PC-3 (cell line): ENCODE measurements around the gene ASB14. TPM values are rescaled to one million over a fixed set of nuclear protein-coding genes. Genes with fewer than 3 reads are reported as not detected.
A peak's percentile ranks its signal among the peaks of the same experiment; 100 is the strongest.

Source experiments
- ATAC-seq: fragments of 200-7000 bp; cut with Tn5 transposase; 2 replicates; pipeline ENCODE4 v1.9.1; 2020; ENCODE audit warnings: mild to moderate bottlenecking, moderate library complexity
- BruUV-seq: library from RNA; stranded (reverse); fragments of 400-500 nt; replicated peaks from 2 replicates; lab custom pipeline; 2021; lab: Mats Ljungman, UMichigan
- CTCF ChIA-PET: fragments of 300-600 bp; sonication (Branson Sonifier 250); formaldehyde crosslinking; loops from one replicate; lab custom pipeline; 2022; ENCODE audit warnings: antibody characterized with exemption; lab: Charles Lee
- POLR2A ChIA-PET: fragments of 300-600 bp; sonication (Branson Sonifier 250); formaldehyde crosslinking; loops from one replicate; lab custom pipeline; 2022; ENCODE audit warnings: antibody characterized with exemption; ENCODE audit not compliant: unreplicated experiment; lab: Charles Lee
- DNase-seq: peaks from one replicate; pipeline ENCODE4 v3.0.0-alpha.2; 2015
- H2AFZ ChIP-seq: fragments of 300-600 bp; sonication (generic); 2 replicates; pipeline ENCODE4 v1.6.0; 2016; ENCODE audit warnings: antibody characterized with exemption, low read length
- H3F3A ChIP-seq: fragments of 300-600 bp; sonication (generic); one replicate; pipeline ENCODE4 v1.6.0; 2017; ENCODE audit warnings: antibody characterized with exemption, low read length, control low read depth, mild to moderate bottlenecking; ENCODE audit not compliant: unreplicated experiment
- H3K27ac ChIP-seq: fragments of 300-600 bp; sonication (generic); 2 replicates; pipeline ENCODE4 v1.5.1; 2016; ENCODE audit warnings: mild to moderate bottlenecking, low read length
- H3K27me3 ChIP-seq: fragments of 300-600 bp; sonication (generic); 2 replicates; pipeline ENCODE4 v1.6.1; 2016; ENCODE audit warnings: low read length, mixed read lengths
- H3K36me3 ChIP-seq: fragments of 300-600 bp; sonication (generic); 2 replicates; pipeline ENCODE4 v1.6.1; 2016; ENCODE audit warnings: low read depth, mixed run types, low read length, mixed read lengths
- H3K4me1 ChIP-seq: fragments of 300-600 bp; sonication (generic); 2 replicates; pipeline ENCODE4 v1.5.1; 2016; ENCODE audit warnings: low read length; ENCODE audit not compliant: insufficient read depth
- H3K4me2 ChIP-seq: fragments of 300-600 bp; sonication (generic); 2 replicates; pipeline ENCODE4 v1.6.0; 2016; ENCODE audit warnings: low read length
- H3K4me3 ChIP-seq: fragments of 300-600 bp; sonication (generic); 2 replicates; pipeline ENCODE4 v1.5.1; 2016; ENCODE audit warnings: mild to moderate bottlenecking, low read length, mixed read lengths
- H3K79me2 ChIP-seq: fragments of 300-600 bp; sonication (generic); 2 replicates; pipeline ENCODE4 v1.6.1; 2017; ENCODE audit warnings: low read length, mixed read lengths
- H3K9ac ChIP-seq: fragments of 300-600 bp; sonication (generic); 2 replicates; pipeline ENCODE4 v1.6.0; 2016; ENCODE audit warnings: mild to moderate bottlenecking, low read length
- H3K9me2 ChIP-seq: fragments of 300-600 bp; sonication (generic); replicated peaks from 2 replicates; pipeline ENCODE4 v1.6.1; 2016; ENCODE audit warnings: mixed run types, low read length, mixed read lengths
- H3K9me3 ChIP-seq: fragments of 300-600 bp; sonication (generic); 2 replicates; pipeline ENCODE4 v1.6.1; 2016; ENCODE audit warnings: low read length, mixed read lengths
- H4K20me1 ChIP-seq: fragments of 300-600 bp; sonication (generic); 2 replicates; pipeline ENCODE4 v1.6.1; 2016; ENCODE audit warnings: low read length, mixed read lengths
- CTCF ChIP-seq: fragments of 300-600 bp; sonication (generic); conservative IDR thresholded peaks from 2 replicates; pipeline ENCODE4 v1.5.1; 2017; ENCODE audit warnings: antibody characterized with exemption, low read depth, mild to moderate bottlenecking, low read length
- EZH2 ChIP-seq: fragments of 300-600 bp; sonication (generic); IDR thresholded peaks from one replicate; pipeline ENCODE4 v1.6.1; 2017; ENCODE audit warnings: antibody characterized with exemption, mild to moderate bottlenecking, low read length; ENCODE audit not compliant: unreplicated experiment
- EZH2phosphoT487 ChIP-seq: fragments of 300-600 bp; sonication (generic); IDR thresholded peaks from 2 replicates; pipeline ENCODE4 v1.6.1; 2018; ENCODE audit warnings: mild to moderate bottlenecking, antibody characterized with exemption, low read length, borderline replicate concordance
- intact Hi-C: fragments of 100-400 bp; cut with micrococcal nuclease; formaldehyde crosslinking; loops from 2 replicates; pipeline ENCODE4 v1.9.0; 2023
- total RNA-seq: library from RNA; depleted of rRNA; stranded (reverse); fragments of >200 nt; gene quantifications from 2 replicates; pipeline ENCODE4 v1.2.3, GENCODE V29; 2014

Gene ASB14
- total RNA-seq, 1 experiment from 2014 or later, result not detected

DNA sequence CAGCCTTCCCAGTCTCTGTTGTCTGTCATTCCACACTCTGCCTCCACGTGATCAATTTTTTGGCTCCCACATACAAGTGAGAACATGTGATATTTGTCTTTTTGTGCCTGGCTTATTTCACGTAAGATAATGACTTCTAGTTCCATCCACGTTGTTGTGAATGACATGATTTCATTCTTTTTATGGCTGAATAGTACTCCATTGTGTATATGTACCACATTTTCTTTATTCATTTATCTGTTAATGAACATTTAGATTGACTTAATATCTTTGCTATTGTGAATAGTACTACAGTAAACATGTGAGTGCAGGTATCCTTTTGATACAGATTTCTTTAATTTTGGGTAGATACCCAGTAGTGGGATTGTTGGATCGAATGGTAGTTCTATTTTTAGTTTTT lies 31.4 kb downstream of the ASB14 start:
- no TSS peak for BruUV-seq
- intact Hi-C loops, result no loop called here
- Histone ChIP-seq H3K27ac (no peak overlapping the region), H3K9ac (no peak overlapping the region), H3K36me3 (peaks cover 52% of the 10 kb centered on the region), H3K4me2 (no peak overlapping the region), H2AFZ (no peak overlapping the region), H4K20me1 (no peaks in the 10 kb centered on the region), H3K27me3 (no peaks in the 10 kb centered on the region), H3K4me1 (peaks cover 3% of the 10 kb centered on the region; the same call in 1 of the 2 replicates), H3K9me2 (no peaks in the 10 kb centered on the region), H3K4me3 (no peak overlapping the region), H3F3A (no peaks in the 10 kb centered on the region), H3K79me2 (no peaks in the 10 kb centered on the region), H3K9me3 (no peaks in the 10 kb centered on the region)
- ChIA-PET CTCF (no interaction called here), POLR2A (no interaction called here)
- TF ChIP-seq EZH2phosphoT487, result no peak
- TF ChIP-seq CTCF, result no peak
- no peak for TF ChIP-seq EZH2
- DNase-seq, result no peak
- no peak for ATAC-seq

DNA sequence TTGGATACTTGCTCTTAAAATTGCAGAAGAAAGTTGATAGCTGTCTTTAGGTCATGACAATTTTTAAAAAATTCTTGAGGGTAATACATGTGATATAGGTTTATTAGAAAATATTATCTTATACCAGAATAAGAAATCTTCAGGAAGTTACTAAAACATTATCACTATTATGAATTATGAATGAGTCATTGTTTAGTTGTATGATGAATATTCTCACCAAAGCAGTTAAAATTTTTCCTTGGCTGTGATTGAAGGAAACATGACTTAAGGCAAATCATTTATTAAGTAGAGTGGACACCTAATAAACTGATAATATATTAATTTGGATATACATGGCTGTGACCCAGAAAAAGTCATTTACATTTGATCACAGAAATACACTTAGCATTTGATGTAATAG lies 34.8 kb downstream of the ASB14 start:
- DNase-seq (peak; percentile 9), ATAC-seq (peak; percentile 64)
- POLR2A ChIA-PET, result no interaction called here
- peaks cover 3% of the 10 kb centered on the region; the same call in 1 of the 2 replicates for H3K4me1 ChIP-seq
- no peaks in the 10 kb centered on the region for H3K9me3 ChIP-seq
- H3K9me2 ChIP-seq, result no peaks in the 10 kb centered on the region
- no peak overlapping the region for H3K4me2 ChIP-seq
- CTCF ChIA-PET, result no interaction called here
- no TSS peak for BruUV-seq
- H3K36me3 ChIP-seq, result peaks cover 33% of the 10 kb centered on the region
- TF ChIP-seq EZH2 (no peak), EZH2phosphoT487 (no peak), CTCF (no peak)
- H3K27ac ChIP-seq, result no peak overlapping the region
- H4K20me1 ChIP-seq, result no peaks in the 10 kb centered on the region
- no peak overlapping the region for H3K4me3 ChIP-seq
- no peaks in the 10 kb centered on the region for H3K79me2 ChIP-seq
- H3F3A ChIP-seq, result no peaks in the 10 kb centered on the region
- H3K27me3 ChIP-seq, result no peaks in the 10 kb centered on the region
- intact Hi-C loops, result no loop called here
- no peak overlapping the region for H2AFZ ChIP-seq
- no peak overlapping the region for H3K9ac ChIP-seq

- ChIA-PET POLR2A (no interaction called here), CTCF (no interaction called here)
- H3K9ac ChIP-seq, result no peak overlapping the region
- H3K4me2 ChIP-seq, result no peak overlapping the region
- H3K79me2 ChIP-seq, result no peaks in the 10 kb centered on the region
- H3K27ac ChIP-seq, result no peak overlapping the region
- no TSS peak for BruUV-seq
- H3K9me3 ChIP-seq, result no peaks in the 10 kb centered on the region
- DNase-seq (no peak), ATAC-seq (no peak)
- H2AFZ ChIP-seq, result no peak overlapping the region
- intact Hi-C loops, result no loop called here
- no peaks in the 10 kb centered on the region for H3K27me3 ChIP-seq
- peaks cover 3% of the 10 kb centered on the region; the same call in 1 of the 2 replicates for H3K4me1 ChIP-seq
- H3K36me3 ChIP-seq, result peaks cover 33% of the 10 kb centered on the region
- TF ChIP-seq CTCF (no peak), EZH2phosphoT487 (no peak), EZH2 (no peak)
- no peak overlapping the region for H3K4me3 ChIP-seq
- H3F3A ChIP-seq, result no peaks in the 10 kb centered on the region
- no peaks in the 10 kb centered on the region for H4K20me1 ChIP-seq
- no peaks in the 10 kb centered on the region for H3K9me2 ChIP-seq
These were observed 35.6 kb downstream of the ASB14 start for GRCh38 chr3:57256844-57257243.
